BLaER1 treated with 17β-estradiol and CSF1 and Interleukin-3, amounts not matched to agents 10 nM and 100 nM (cell line): ENCODE data around the gene RMC1.
A peak's percentile ranks its signal among the peaks of the same experiment; 100 is the strongest.

Experiments used
- H3K27ac ChIP-seq, 11 experiments: shearing (Covaris generic); formaldehyde crosslinking; 2 replicates each; pipeline ENCODE4 v1.8.1; 2022
- H3K27me3 ChIP-seq, 11 experiments: shearing (Covaris generic); formaldehyde crosslinking; 2 replicates each; pipeline ENCODE4 v1.8.1; 2022
- H3K36me3 ChIP-seq, 11 experiments: shearing (Covaris generic); formaldehyde crosslinking; 2 replicates each; pipeline ENCODE4 v1.8.1; 2022
- H3K4me1 ChIP-seq, 10 experiments: shearing (Covaris generic); formaldehyde crosslinking; 2 replicates each; pipeline ENCODE4 v1.8.1; 2022
- H3K4me2 ChIP-seq, 11 experiments: shearing (Covaris generic); formaldehyde crosslinking; 2 replicates each; pipeline ENCODE4 v1.8.1; 2022
- H3K4me3 ChIP-seq, 10 experiments: shearing (Covaris generic); formaldehyde crosslinking; 2 replicates each; pipeline ENCODE4 v1.8.1; 2022
- H3K9ac ChIP-seq, 11 experiments: shearing (Covaris generic); formaldehyde crosslinking; 2 replicates each; pipeline ENCODE4 v1.8.1; 2022
- H3K9me3 ChIP-seq, 11 experiments: shearing (Covaris generic); formaldehyde crosslinking; replicated peaks in 1 of 11; 2 replicates each; pipeline ENCODE4 v1.8.1; 2022
- H4K20me1 ChIP-seq, 11 experiments: shearing (Covaris generic); formaldehyde crosslinking; 2 replicates each; pipeline ENCODE4 v1.8.1; 2022
- Cebpa-rat ChIP-seq, 11 experiments: shearing (Covaris generic); IDR thresholded peaks; 2 replicates each; pipeline ENCODE4 v1.8.1; 2022

RMC1 gene

DNA sequence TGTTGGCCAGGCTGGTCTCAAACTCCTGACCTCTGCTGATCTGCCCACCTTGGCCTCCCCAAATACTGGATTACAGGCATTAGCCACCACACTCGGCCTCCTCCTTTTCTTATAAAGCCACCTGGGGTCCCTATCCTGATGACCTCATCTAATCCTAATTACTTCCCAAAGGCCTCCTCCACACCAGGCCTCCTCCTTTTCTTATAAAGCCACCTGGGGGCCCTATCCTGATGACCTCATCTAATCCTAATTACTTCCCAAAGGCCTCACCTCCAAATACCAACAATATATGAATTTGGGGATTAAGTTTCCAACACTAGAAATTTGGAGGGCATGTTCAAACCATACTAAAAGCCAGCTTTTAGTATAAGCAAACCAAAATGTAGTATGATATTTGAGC is 9.7 kb upstream of the RMC1 start:
- Histone ChIP-seq H3K9me3 (peaks cover 9 to 34% (median 20%) of the 10 kb centered on the region in 11 experiments; a peak in 19 of 22 replicates), H4K20me1 (no peaks in the 10 kb centered on the region), H3K4me2 (no peak overlapping the region), H3K4me1 (peaks cover 12 to 30% (median 22%) of the 10 kb centered on the region in 10 experiments; a peak in 19 of 20 replicates), H3K36me3 (no peaks in the 10 kb centered on the region), H3K27ac (no peak overlapping the region), H3K4me3 (no peak overlapping the region), H3K9ac (no peak overlapping the region), H3K27me3 (no peaks in the 10 kb centered on the region)
- no peak for TF ChIP-seq Cebpa-rat (IDR thresholded peaks at IDR 0.05)

- Histone ChIP-seq H3K4me1 (peaks cover 23 to 43% (median 35%) of the 10 kb centered on the region in 10 experiments), H3K27me3 (no peaks in the 10 kb centered on the region), H3K4me3 (no peak overlapping the region), H3K4me2 (no peak overlapping the region), H3K36me3 (no peaks in the 10 kb centered on the region), H4K20me1 (no peaks in the 10 kb centered on the region), H3K27ac (no peak overlapping the region), H3K9ac (no peak overlapping the region), H3K9me3 (peaks cover 9 to 26% (median 18%) of the 10 kb centered on the region in 11 experiments; a peak in 19 of 22 replicates)
- TF ChIP-seq Cebpa-rat (IDR thresholded peaks at IDR 0.05): no peak
Measured at GRCh38 chr18:23494992-23495391, 8.3 kb upstream of the RMC1 start.

DNA sequence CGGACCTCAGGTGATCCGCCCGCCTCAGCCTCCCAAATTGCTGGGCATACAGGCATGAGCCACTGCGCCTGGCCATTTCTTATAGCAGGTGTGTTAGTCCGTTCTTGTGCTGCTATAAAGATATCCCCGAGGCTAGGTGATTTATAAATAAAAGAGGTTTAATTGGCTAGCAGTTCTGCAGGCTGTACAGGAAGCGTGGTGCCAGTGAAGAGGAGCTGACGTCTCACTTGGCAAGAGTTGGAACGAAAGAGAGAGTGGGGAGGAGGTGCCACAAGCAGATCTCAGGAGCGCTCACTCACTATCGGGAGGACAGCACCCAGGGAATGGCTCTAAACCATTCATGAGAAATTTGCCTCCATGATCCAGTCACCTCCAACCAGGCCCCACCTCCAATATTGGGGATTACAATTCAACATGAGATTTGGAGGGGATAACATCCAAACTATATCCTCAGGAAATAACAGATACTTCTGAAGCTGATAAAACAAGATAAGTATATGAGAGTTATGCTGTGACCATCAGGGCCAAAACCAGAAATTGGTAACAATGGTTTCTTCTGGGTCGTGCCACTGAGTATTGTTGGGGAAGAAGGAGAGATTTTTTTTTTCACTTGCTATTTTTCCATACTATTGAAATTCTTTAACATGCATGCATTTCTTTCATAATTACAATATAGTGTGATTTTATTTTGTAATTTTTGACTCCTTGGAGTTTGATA is 7.4 kb upstream of the RMC1 start:
- peaks cover 23 to 45% (median 37%) of the 10 kb centered on the region in 10 experiments for H3K4me1 ChIP-seq
- no peak overlapping the region for H3K4me3 ChIP-seq
- no peak overlapping the region for H3K27ac ChIP-seq
- no peaks in the 10 kb centered on the region for H3K36me3 ChIP-seq
- no peak overlapping the region for H3K9ac ChIP-seq
- no peaks in the 10 kb centered on the region for H3K27me3 ChIP-seq
- no peak for TF ChIP-seq Cebpa-rat (IDR thresholded peaks at IDR 0.05)
- peak overlapping the region in 6 of 11 experiments; percentile 4 to 24 (median 10); a peak in 4 of 22 replicates for H3K4me2 ChIP-seq
- H4K20me1 ChIP-seq: no peaks in the 10 kb centered on the region
- H3K9me3 ChIP-seq: peaks cover 0 to 17% (median 9%) of the 10 kb centered on the region in 11 experiments; a peak in 16 of 22 replicates

- peak overlapping the region in 9 of 11 experiments; percentile 6 to 73 (median 59); a peak in 18 of 22 replicates for H3K27ac ChIP-seq
Measured at GRCh38 chr18:23498117-23498516, 5.2 kb upstream of the RMC1 start.

GRCh38 chr18:23498877-23499276 is 4.4 kb upstream of the RMC1 start:
- H3K4me3 ChIP-seq: no peak overlapping the region; a peak in 1 of 20 replicates
- no peak for TF ChIP-seq Cebpa-rat (IDR thresholded peaks at IDR 0.05)
- peaks cover 0 to 5% (median 2%) of the 10 kb centered on the region in 11 experiments; a peak in 7 of 22 replicates for H4K20me1 ChIP-seq
- H3K27me3 ChIP-seq: no peaks in the 10 kb centered on the region
- no peaks in the 10 kb centered on the region for H3K36me3 ChIP-seq
- H3K9me3 ChIP-seq: no peaks in the 10 kb centered on the region
- H3K27ac ChIP-seq: peak overlapping the region in 8 of 11 experiments; percentile 7 to 73 (median 60); a peak in 15 of 22 replicates
- H3K9ac ChIP-seq: peak overlapping the region in 5 of 11 experiments; percentile 18 to 41 (median 27); a peak in 6 of 22 replicates
- peak overlapping the region; percentile 25 to 88 (median 63); a peak in 20 of 22 replicates for H3K4me2 ChIP-seq
- peaks cover 33 to 58% (median 49%) of the 10 kb centered on the region in 10 experiments for H3K4me1 ChIP-seq

More at GRCh38 chr18:23498117-23498516, 5.2 kb upstream of the RMC1 start:
- Histone ChIP-seq H3K4me2 (peak overlapping the region in 10 of 11 experiments; percentile 25 to 88 (median 66); a peak in 19 of 22 replicates), H3K4me3 (no peak overlapping the region), H3K36me3 (no peaks in the 10 kb centered on the region), H4K20me1 (no peaks in the 10 kb centered on the region), H3K27me3 (no peaks in the 10 kb centered on the region), H3K4me1 (peaks cover 33 to 57% (median 49%) of the 10 kb centered on the region in 10 experiments), H3K9ac (peak overlapping the region in 6 of 11 experiments; percentile 18 to 53 (median 39); a peak in 8 of 22 replicates), H3K9me3 (peaks cover 0 to 4% (median 1%) of the 10 kb centered on the region in 11 experiments; a peak in 8 of 22 replicates)
- no peak for TF ChIP-seq Cebpa-rat (IDR thresholded peaks at IDR 0.05)

GRCh38 chr18:23499291-23499781 is 4.0 kb upstream of the RMC1 start:
- H3K9ac ChIP-seq: peak overlapping the region in 6 of 11 experiments; percentile 17 to 50 (median 25); a peak in 5 of 22 replicates
- H3K27me3 ChIP-seq: no peaks in the 10 kb centered on the region
- H3K9me3 ChIP-seq: no peaks in the 10 kb centered on the region
- H3K27ac ChIP-seq: peak overlapping the region in 8 of 11 experiments; percentile 7 to 73 (median 60); a peak in 15 of 22 replicates
- peak overlapping the region; percentile 25 to 88 (median 63); a peak in 20 of 22 replicates for H3K4me2 ChIP-seq
- no peak overlapping the region; a peak in 1 of 20 replicates for H3K4me3 ChIP-seq
- peaks cover 0 to 10% (median 7%) of the 10 kb centered on the region in 11 experiments; a peak in 10 of 22 replicates for H4K20me1 ChIP-seq
- no peak for TF ChIP-seq Cebpa-rat (IDR thresholded peaks at IDR 0.05)
- H3K4me1 ChIP-seq: peaks cover 37 to 63% (median 52%) of the 10 kb centered on the region in 10 experiments
- H3K36me3 ChIP-seq: 0 out of 22 replicates have a peak, but pooled peaks cover 0 to under 1% (median 0%) of the 10 kb centered on the region in 11 experiments

DNA sequence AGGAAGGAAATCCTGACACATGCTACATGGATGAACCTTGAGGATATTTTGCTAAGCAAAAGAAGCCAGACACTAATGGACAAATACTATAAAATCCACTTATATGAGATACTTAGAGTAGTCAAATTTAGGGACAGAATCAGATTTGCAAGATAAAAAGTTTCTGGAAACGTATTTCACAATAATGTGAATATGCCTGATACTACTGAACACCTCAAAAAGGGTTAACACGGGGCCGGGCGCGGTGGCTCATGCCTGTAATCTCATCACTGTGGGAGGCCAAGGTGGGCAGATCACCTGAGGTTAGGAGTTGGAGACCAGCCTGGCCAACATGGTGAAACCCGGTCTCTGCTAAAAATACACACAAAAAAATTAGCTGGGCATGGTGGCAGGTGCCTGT is 1.7 kb upstream of the RMC1 start:
- peak in 2 of 11 experiments; percentile 29 to 42; a peak in 1 of 22 replicates for TF ChIP-seq Cebpa-rat (IDR thresholded peaks at IDR 0.05)
- H3K4me2 ChIP-seq: peak overlapping the region in 2 of 11 experiments; percentile 86 to 92; a peak in 2 of 22 replicates
- H3K4me1 ChIP-seq: peaks cover 48 to 71% (median 58%) of the 10 kb centered on the region in 10 experiments
- no peak overlapping the region for H3K9ac ChIP-seq
- H3K4me3 ChIP-seq: no peak overlapping the region
- H4K20me1 ChIP-seq: peaks cover 10 to 33% (median 26%) of the 10 kb centered on the region in 11 experiments; a peak in 18 of 22 replicates
- H3K36me3 ChIP-seq: peaks cover 6 to 23% (median 9%) of the 10 kb centered on the region in 11 experiments; a peak in 19 of 22 replicates
- no peaks in the 10 kb centered on the region for H3K27me3 ChIP-seq
- no peaks in the 10 kb centered on the region for H3K9me3 ChIP-seq
- no peak overlapping the region for H3K27ac ChIP-seq

GRCh38 chr18:23502516-23503037 is 734 bp upstream of the RMC1 start:
- Histone ChIP-seq H3K4me3 (peak overlapping the region; percentile 81 to 98 (median 92)), H3K4me2 (peak overlapping the region; percentile 77 to 93 (median 86)), H3K36me3 (peaks cover 16 to 32% (median 19%) of the 10 kb centered on the region in 11 experiments; a peak in 21 of 22 replicates), H3K27me3 (no peaks in the 10 kb centered on the region), H3K27ac (peak overlapping the region; percentile 68 to 91 (median 89)), H4K20me1 (peaks cover 10 to 42% (median 29%) of the 10 kb centered on the region in 11 experiments; a peak in 18 of 22 replicates), H3K4me1 (peaks cover 46 to 65% (median 52%) of the 10 kb centered on the region in 10 experiments), H3K9ac (peak overlapping the region; percentile 88 to 96 (median 91)), H3K9me3 (no peaks in the 10 kb centered on the region)
- TF ChIP-seq Cebpa-rat (IDR thresholded peaks at IDR 0.05): no peak
